Activated CD4-positive, alpha-beta T cell treated with anti-CD3 and anti-CD28 coated beads, Interleukin-2, Interleukin-4, amounts not matched to agents 100 ng/mL and 50 ng/mL, durations not matched to agents 16 hours and 8 hours (primary cell): Measurements from ENCODE around the gene BRICD5.
"Not testable (repeated sequence)": the region's sequence is repeated elsewhere in the genome, so short reads cannot be mapped to it uniquely, and the experiment has no call there.

Experiments used
- DNase-seq: peaks from one replicate; pipeline ENCODE4 v3.0.0-alpha.2; 2020; ENCODE audit warnings: low spot score

Gene BRICD5

GRCh38 chr16:2210386-2211365 lies at the start of gene BRICD5:
TSS of gene BRICD5 (minus strand) at chr16:2210863. CDS start at chr16:2210833, 30 bp downstream.
- no peak for DNase-seq

GRCh38 chr16:2260250-2260649 lies 49.6 kb upstream of the BRICD5 start:
- DNase-seq, result no peak

- DNase-seq, result not testable (repeated sequence)
Measured at GRCh38 chr16:2258530-2258929, 47.9 kb upstream of the BRICD5 start.

- no peak for DNase-seq
Measured at GRCh38 chr16:2257726-2258125, 47.1 kb upstream of the BRICD5 start.

GRCh38 chr16:2256531-2257140 lies 46.0 kb upstream of the BRICD5 start:
- no peak for DNase-seq

- DNase-seq, result no peak
Measured at GRCh38 chr16:2253293-2253692, 42.6 kb upstream of the BRICD5 start.

GRCh38 chr16:2252806-2253148 lies 42.1 kb upstream of the BRICD5 start:
- no peak for DNase-seq

GRCh38 chr16:2251296-2252111 lies 40.8 kb upstream of the BRICD5 start, which contains the start of gene ECI1:
TSS of gene ECI1 (minus strand) at chr16:2251587. CDS start at chr16:2251566, 21 bp downstream.
- DNase-seq, result peak; percentile 94

GRCh38 chr16:2250652-2251295 lies 40.1 kb upstream of the BRICD5 start:
- DNase-seq, result peak; percentile 28

GRCh38 chr16:2246301-2246885 lies 35.7 kb upstream of the BRICD5 start:
- no peak for DNase-seq

- DNase-seq, result no peak
Measured at GRCh38 chr16:2244926-2245795, 34.5 kb upstream of the BRICD5 start.

GRCh38 chr16:2244301-2244700 lies 33.6 kb upstream of the BRICD5 start:
- no peak for DNase-seq

- DNase-seq, result no peak
Measured at GRCh38 chr16:2243781-2244180, 33.1 kb upstream of the BRICD5 start.

GRCh38 chr16:2243031-2243528 lies 32.4 kb upstream of the BRICD5 start:
- no peak for DNase-seq

- DNase-seq, result no peak
Measured at GRCh38 chr16:2242598-2242997, 31.9 kb upstream of the BRICD5 start.

- not testable (repeated sequence) for DNase-seq
Measured at GRCh38 chr16:2240331-2240730, 29.7 kb upstream of the BRICD5 start.

GRCh38 chr16:2238838-2239675 lies 28.4 kb upstream of the BRICD5 start:
- DNase-seq, result no peak

GRCh38 chr16:2238150-2238837 lies 27.6 kb upstream of the BRICD5 start:
- DNase-seq, result no peak
